ENCODE data around the gene GAL3ST1. TPM values are rescaled to one million over a fixed set of nuclear protein-coding genes. Genes with fewer than 3 reads are reported as not detected.
"Not testable (repeated sequence)": the region's sequence is repeated elsewhere in the genome, so short reads cannot be mapped to it uniquely, and the experiment has no call there.

The GAL3ST1 gene, protein sequence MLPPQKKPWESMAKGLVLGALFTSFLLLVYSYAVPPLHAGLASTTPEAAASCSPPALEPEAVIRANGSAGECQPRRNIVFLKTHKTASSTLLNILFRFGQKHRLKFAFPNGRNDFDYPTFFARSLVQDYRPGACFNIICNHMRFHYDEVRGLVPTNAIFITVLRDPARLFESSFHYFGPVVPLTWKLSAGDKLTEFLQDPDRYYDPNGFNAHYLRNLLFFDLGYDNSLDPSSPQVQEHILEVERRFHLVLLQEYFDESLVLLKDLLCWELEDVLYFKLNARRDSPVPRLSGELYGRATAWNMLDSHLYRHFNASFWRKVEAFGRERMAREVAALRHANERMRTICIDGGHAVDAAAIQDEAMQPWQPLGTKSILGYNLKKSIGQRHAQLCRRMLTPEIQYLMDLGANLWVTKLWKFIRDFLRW
- 1.5 TPM for polyA plus RNA-seq (2013, experiment 1 of 2)
- 1.1 TPM for polyA plus RNA-seq (2013, experiment 2 of 2)

DNA sequence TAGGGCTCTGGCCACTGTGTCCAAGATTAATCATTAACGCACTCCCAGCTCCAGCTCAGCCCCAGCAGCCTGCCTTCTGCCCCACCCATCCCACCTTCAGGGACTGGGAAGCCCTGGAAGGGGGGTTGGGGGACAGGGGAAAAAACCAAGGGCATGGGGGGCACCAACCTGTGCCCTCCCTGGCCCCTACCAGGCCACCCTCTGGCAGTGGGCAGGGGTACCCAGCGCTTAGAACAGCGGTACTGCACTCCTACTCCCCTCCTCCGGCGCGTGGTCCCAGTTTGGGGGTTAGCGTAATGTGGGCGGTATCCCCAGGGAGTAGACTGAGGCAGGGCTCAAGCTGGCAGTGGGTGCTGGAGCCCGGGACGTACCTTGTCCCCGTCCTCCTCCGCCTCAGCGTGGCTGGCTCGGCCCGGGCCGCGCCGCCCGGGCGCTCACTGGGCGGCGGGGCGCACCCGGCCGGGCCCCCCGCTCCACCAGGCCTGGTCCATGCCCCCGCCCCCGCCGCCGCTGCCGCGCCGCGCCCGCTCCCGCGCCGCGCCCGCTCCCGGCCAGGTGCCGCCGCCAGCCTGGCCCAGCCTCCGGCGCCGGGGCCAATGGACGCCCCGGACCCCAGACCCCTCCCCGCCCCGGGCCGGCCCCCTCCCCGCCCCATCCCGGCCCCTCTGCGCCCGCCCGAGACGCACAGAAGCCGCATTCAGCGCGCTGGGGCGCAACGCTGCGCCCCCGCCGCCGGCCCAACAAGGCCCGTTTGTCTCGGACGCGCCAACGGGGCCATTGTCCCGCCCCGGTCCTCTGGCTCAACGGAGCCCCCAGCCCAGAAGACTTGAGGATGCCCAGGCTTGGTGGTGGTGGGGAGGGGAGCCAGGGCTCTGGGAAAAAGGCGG is at the start of gene GAL3ST1:
TSS of gene GAL3ST1 (minus strand) at position 571 of the 887 bp plus-strand sequence. CDS start 17,273 bp downstream, outside the sequence.
- peaks cover 7% of the 10 kb centered on the region for H3K4me1 ChIP-seq (ENCODE audit: control insufficient read depth, insufficient read depth, low read length, poor library complexity, severe bottlenecking)
- H3K9me3 ChIP-seq (ENCODE audit: control insufficient read depth, low read length), result no peaks in the 10 kb centered on the region
- peaks cover 40% of the 10 kb centered on the region for H3K36me3 ChIP-seq (ENCODE audit: control insufficient read depth, insufficient read depth, low read length)
- peak within 1 kb of the TSS; percentile 19 for H3K4me3 ChIP-seq (ENCODE audit: extremely low read depth, insufficient read depth, low read length, poor library complexity, severe bottlenecking)
- peak within 1 kb of the TSS; percentile 29 for H3K27ac ChIP-seq (ENCODE audit: low read depth, low read length, severe bottlenecking)
- WGBS, 2 experiments (ENCODE audit: insufficient coverage in 2 of 2), result 3 to 6% methylated on average over 48 to 50 of the region's 75 CpGs

GRCh38 chr22:30619909-30620308 is 45.4 kb upstream of the GAL3ST1 start:
- H3K9me3 ChIP-seq (ENCODE audit: control insufficient read depth, low read length); H3K4me3 ChIP-seq (ENCODE audit: extremely low read depth, insufficient read depth, low read length, poor library complexity, severe bottlenecking); H3K36me3 ChIP-seq (ENCODE audit: control insufficient read depth, insufficient read depth, low read length); H3K27ac ChIP-seq (ENCODE audit: low read depth, low read length, severe bottlenecking); H3K4me1 ChIP-seq (ENCODE audit: control insufficient read depth, insufficient read depth, low read length, poor library complexity, severe bottlenecking): not testable (repeated sequence)
- 100% methylated on average over 1 to 2 of the region's 6 CpGs for WGBS, 2 experiments (ENCODE audit: insufficient coverage in 2 of 2)

DNA sequence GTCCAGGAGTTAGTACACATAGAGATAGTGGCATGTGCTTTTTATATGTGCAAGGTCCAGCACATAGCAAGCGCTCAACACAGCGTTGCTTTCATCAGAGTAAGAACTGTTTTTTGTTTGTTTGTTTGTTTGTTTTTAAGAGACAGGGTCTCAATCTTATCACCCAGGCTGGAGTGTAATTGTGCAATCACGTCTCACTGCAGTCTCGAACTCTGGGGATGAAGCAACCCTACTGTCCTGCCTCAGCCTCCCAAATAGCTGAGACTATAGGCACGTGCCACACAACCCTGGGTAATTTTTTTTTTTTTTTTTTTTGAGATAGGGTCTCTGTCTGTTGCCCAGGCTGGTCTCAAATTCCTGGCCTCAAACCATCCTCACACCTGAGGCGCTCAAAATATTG is 43.4 kb upstream of the GAL3ST1 start:
- Histone ChIP-seq H3K27ac (ENCODE audit: low read depth, low read length, severe bottlenecking) (no peak overlapping the region), H3K36me3 (ENCODE audit: control insufficient read depth, insufficient read depth, low read length) (no peaks in the 10 kb centered on the region), H3K9me3 (ENCODE audit: control insufficient read depth, low read length) (no peaks in the 10 kb centered on the region), H3K4me3 (ENCODE audit: extremely low read depth, insufficient read depth, low read length, poor library complexity, severe bottlenecking) (no peak overlapping the region), H3K4me1 (ENCODE audit: control insufficient read depth, insufficient read depth, low read length, poor library complexity, severe bottlenecking) (no peaks in the 10 kb centered on the region)
- WGBS, 2 experiments (ENCODE audit: insufficient coverage in 2 of 2), result 75 to 94% methylated on average over 2 to 3 of the region's 6 CpGs

DNA sequence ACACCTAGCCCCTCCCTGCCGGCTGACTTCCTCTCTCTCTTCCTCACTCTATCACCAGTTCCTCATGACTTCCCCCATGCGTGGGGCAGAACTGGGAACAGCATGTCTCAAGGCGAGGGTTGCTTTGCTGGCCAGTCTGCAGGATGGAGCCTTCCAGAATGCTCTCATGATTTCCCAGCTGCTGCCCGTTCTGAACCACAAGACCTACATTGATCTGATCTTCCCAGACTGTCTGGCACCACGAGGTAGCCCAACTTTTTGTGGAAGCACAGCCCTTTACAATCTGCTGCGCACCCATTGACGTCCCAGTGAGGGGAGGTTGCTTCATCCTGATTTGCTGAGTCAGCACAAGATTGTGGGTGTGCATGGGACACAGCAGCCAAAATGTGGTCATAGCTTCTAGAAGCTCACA is 41.1 kb upstream of the GAL3ST1 start:
- no peak overlapping the region for H3K4me3 ChIP-seq (ENCODE audit: extremely low read depth, insufficient read depth, low read length, poor library complexity, severe bottlenecking)
- no peaks in the 10 kb centered on the region for H3K36me3 ChIP-seq (ENCODE audit: control insufficient read depth, insufficient read depth, low read length)
- H3K27ac ChIP-seq (ENCODE audit: low read depth, low read length, severe bottlenecking), result no peak overlapping the region
- WGBS, 2 experiments (ENCODE audit: insufficient coverage in 2 of 2), result 94% methylated on average over 4 to 7 of the region's 7 CpGs
- H3K4me1 ChIP-seq (ENCODE audit: control insufficient read depth, insufficient read depth, low read length, poor library complexity, severe bottlenecking), result no peaks in the 10 kb centered on the region
- H3K9me3 ChIP-seq (ENCODE audit: control insufficient read depth, low read length), result no peaks in the 10 kb centered on the region

DNA sequence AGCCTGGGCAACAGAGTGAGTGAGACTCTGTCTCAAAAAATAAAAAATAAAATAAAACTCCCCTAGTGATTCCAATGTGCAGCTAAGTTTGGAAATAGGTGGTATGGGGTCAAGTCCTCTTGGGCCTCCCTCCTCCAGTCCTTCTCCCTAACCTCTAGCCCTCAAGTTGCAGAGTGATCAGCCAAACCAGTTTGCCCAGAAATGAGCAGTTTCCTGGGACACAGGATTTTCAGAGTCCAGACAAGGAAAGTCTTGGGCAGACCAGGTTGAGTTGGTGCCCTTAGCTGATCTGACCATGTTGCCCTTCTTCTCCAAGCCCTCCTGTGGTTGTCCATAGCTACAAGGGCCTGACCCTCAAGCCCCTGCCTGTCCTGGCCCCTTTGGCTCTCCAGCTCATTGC is 40.4 kb upstream of the GAL3ST1 start:
- Histone ChIP-seq H3K4me1 (ENCODE audit: control insufficient read depth, insufficient read depth, low read length, poor library complexity, severe bottlenecking) (peaks cover 3% of the 10 kb centered on the region), H3K4me3 (ENCODE audit: extremely low read depth, insufficient read depth, low read length, poor library complexity, severe bottlenecking) (no peak overlapping the region), H3K27ac (ENCODE audit: low read depth, low read length, severe bottlenecking) (no peak overlapping the region), H3K36me3 (ENCODE audit: control insufficient read depth, insufficient read depth, low read length) (no peaks in the 10 kb centered on the region), H3K9me3 (ENCODE audit: control insufficient read depth, low read length) (no peaks in the 10 kb centered on the region)

GRCh38 chr22:30614268-30614667 is 39.8 kb upstream of the GAL3ST1 start:
- no peaks in the 10 kb centered on the region for H3K9me3 ChIP-seq (ENCODE audit: control insufficient read depth, low read length)
- H3K4me1 ChIP-seq (ENCODE audit: control insufficient read depth, insufficient read depth, low read length, poor library complexity, severe bottlenecking), result peaks cover 8% of the 10 kb centered on the region
- WGBS, 2 experiments (ENCODE audit: insufficient coverage in 2 of 2), result 96 to 98% methylated on average over 4 to 5 of the region's 7 CpGs
- H3K36me3 ChIP-seq (ENCODE audit: control insufficient read depth, insufficient read depth, low read length), result no peaks in the 10 kb centered on the region
- no peak overlapping the region for H3K27ac ChIP-seq (ENCODE audit: low read depth, low read length, severe bottlenecking)
- H3K4me3 ChIP-seq (ENCODE audit: extremely low read depth, insufficient read depth, low read length, poor library complexity, severe bottlenecking), result no peak overlapping the region

DNA sequence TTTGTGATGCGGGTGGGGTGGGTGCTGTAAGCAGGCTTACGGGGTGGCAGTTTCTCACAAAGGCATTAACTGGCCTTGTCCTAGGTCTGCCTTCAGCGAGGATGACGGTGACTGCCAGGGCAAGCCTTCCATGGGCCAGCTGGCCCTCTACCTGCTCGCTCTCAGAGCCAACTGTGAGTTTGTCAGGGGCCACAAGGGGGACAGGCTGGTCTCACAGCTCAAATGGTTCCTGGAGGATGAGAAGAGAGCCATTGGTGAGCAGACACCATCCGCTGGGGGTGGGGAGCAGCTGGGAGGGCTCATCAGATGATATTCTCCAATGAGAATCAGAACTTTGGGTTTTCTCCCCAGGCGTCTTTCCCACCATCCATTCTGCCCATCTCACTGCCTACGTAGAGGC is 38.3 kb upstream of the GAL3ST1 start:
- WGBS, 2 experiments (ENCODE audit: insufficient coverage in 2 of 2), result 91 to 95% methylated on average over 7 to 8 of the region's 8 CpGs
- Histone ChIP-seq H3K4me1 (ENCODE audit: control insufficient read depth, insufficient read depth, low read length, poor library complexity, severe bottlenecking) (peaks cover 16% of the 10 kb centered on the region), H3K36me3 (ENCODE audit: control insufficient read depth, insufficient read depth, low read length) (no peaks in the 10 kb centered on the region), H3K4me3 (ENCODE audit: extremely low read depth, insufficient read depth, low read length, poor library complexity, severe bottlenecking) (no peak overlapping the region), H3K9me3 (ENCODE audit: control insufficient read depth, low read length) (no peaks in the 10 kb centered on the region), H3K27ac (ENCODE audit: low read depth, low read length, severe bottlenecking) (no peak overlapping the region)

- WGBS, 2 experiments (ENCODE audit: insufficient coverage in 2 of 2), result 95% methylated on average over 3 of the region's 3 CpGs
- Histone ChIP-seq H3K4me3 (ENCODE audit: extremely low read depth, insufficient read depth, low read length, poor library complexity, severe bottlenecking) (no peak overlapping the region), H3K9me3 (ENCODE audit: control insufficient read depth, low read length) (no peaks in the 10 kb centered on the region), H3K27ac (ENCODE audit: low read depth, low read length, severe bottlenecking) (no peak overlapping the region), H3K4me1 (ENCODE audit: control insufficient read depth, insufficient read depth, low read length, poor library complexity, severe bottlenecking) (peaks cover 26% of the 10 kb centered on the region), H3K36me3 (ENCODE audit: control insufficient read depth, insufficient read depth, low read length) (no peaks in the 10 kb centered on the region)
These were observed 36.7 kb upstream of the GAL3ST1 start for GRCh38 chr22:30611197-30611596.

DNA sequence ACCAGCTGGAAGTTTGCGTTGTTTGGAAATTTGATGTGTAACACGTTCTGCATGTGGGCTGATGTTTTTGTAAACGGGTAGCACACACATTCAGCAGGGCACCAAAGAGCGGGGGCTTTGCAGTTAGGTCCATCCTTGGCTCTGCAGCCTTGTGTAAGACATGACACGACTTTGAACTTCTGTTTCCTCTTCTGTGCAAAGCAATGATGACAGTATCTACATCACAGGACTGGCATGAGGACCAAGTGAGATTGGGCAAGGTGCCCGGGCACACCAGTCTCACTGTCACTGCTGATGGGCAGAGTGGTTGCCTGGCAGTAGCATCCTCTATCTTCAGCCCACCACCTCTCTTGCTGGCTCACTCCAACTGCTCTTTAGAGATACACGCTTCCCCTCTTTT is 35.8 kb upstream of the GAL3ST1 start:
- no peak overlapping the region for H3K27ac ChIP-seq (ENCODE audit: low read depth, low read length, severe bottlenecking)
- H3K4me3 ChIP-seq (ENCODE audit: extremely low read depth, insufficient read depth, low read length, poor library complexity, severe bottlenecking), result no peak overlapping the region
- H3K4me1 ChIP-seq (ENCODE audit: control insufficient read depth, insufficient read depth, low read length, poor library complexity, severe bottlenecking), result peaks cover 26% of the 10 kb centered on the region
- WGBS, 2 experiments (ENCODE audit: insufficient coverage in 2 of 2), result 95 to 96% methylated on average over 6 of the region's 7 CpGs
- H3K36me3 ChIP-seq (ENCODE audit: control insufficient read depth, insufficient read depth, low read length), result no peaks in the 10 kb centered on the region
- H3K9me3 ChIP-seq (ENCODE audit: control insufficient read depth, low read length), result no peaks in the 10 kb centered on the region

GRCh38 chr22:30609260-30610185 is 35.1 kb upstream of the GAL3ST1 start:
- Histone ChIP-seq H3K4me1 (ENCODE audit: control insufficient read depth, insufficient read depth, low read length, poor library complexity, severe bottlenecking) (peaks cover 26% of the 10 kb centered on the region), H3K27ac (ENCODE audit: low read depth, low read length, severe bottlenecking) (peak overlapping the region; percentile 65), H3K4me3 (ENCODE audit: extremely low read depth, insufficient read depth, low read length, poor library complexity, severe bottlenecking) (no peak overlapping the region), H3K9me3 (ENCODE audit: control insufficient read depth, low read length) (no peaks in the 10 kb centered on the region), H3K36me3 (ENCODE audit: control insufficient read depth, insufficient read depth, low read length) (no peaks in the 10 kb centered on the region)
- WGBS, 2 experiments (ENCODE audit: insufficient coverage in 2 of 2), result 66 to 67% methylated on average over 15 to 16 of the region's 17 CpGs

All from mesodermal cell (in vitro differentiated cells).